ENCODE results near the gene SRGAP3. TPM values are rescaled to one million over a fixed set of nuclear protein-coding genes. Genes with fewer than 3 reads are reported as not detected.

The SRGAP3 gene
- total and polyA plus RNA-seq, 2 experiments from 2014 or later, result 0.89 to 1.7 TPM

GRCh38 chr3:9253327-9253726, 3.9 kb upstream of the SRGAP3 start:
- Histone ChIP-seq H3K27ac (no peak overlapping the region), H3K4me3 (no peak overlapping the region), H3K36me3 (ENCODE audit: low read depth) (no peaks in the 10 kb centered on the region), H4K20me1 (ENCODE audit: insufficient read depth) (no peaks in the 10 kb centered on the region), H3K27me3 (replicated peaks; ENCODE audit: insufficient read depth) (peaks cover 4% of the 10 kb centered on the region; the same call in 1 of the 2 replicates), H3K9me2 (ENCODE audit: insufficient read depth) (no peaks in the 10 kb centered on the region), H3K4me2 (ENCODE audit: unreplicated experiment) (no peak overlapping the region), H3K4me1 (ENCODE audit: insufficient read depth) (peaks cover 16% of the 10 kb centered on the region), H3K9ac (no peak overlapping the region), H2AFZ (no peak overlapping the region), H3K79me2 (ENCODE audit: insufficient read depth) (no peaks in the 10 kb centered on the region), H3F3A (ENCODE audit: insufficient read depth) (no peaks in the 10 kb centered on the region; the same call in 1 of the 2 replicates), H3K9me3 (ENCODE audit: low read depth) (no peaks in the 10 kb centered on the region)
- TF ChIP-seq EZH2 (IDR thresholded peaks at IDR 0.05; ENCODE audit: insufficient read depth, poor library complexity, severe bottlenecking), result no peak
- TF ChIP-seq EZH2phosphoT487 (IDR thresholded peaks at IDR 0.05; ENCODE audit: insufficient read depth, low read depth), result no peak
- in situ Hi-C loops (cut with MboI), result no loop called here
- 57 to 70% methylated on average over 7 of the region's 7 CpGs for WGBS, 2 experiments (ENCODE audit: low coverage in 1 of 2, low lambda C conversion rate in 2 of 2, missing lambda C conversion rate in 2 of 2)
- DNase-seq, result peak; percentile 54

- Histone ChIP-seq H3K36me3 (ENCODE audit: low read depth) (no peaks in the 10 kb centered on the region), H3K4me3 (no peak overlapping the region), H3K4me2 (ENCODE audit: unreplicated experiment) (no peak overlapping the region), H3K9me2 (ENCODE audit: insufficient read depth) (no peaks in the 10 kb centered on the region), H3K27me3 (replicated peaks; ENCODE audit: insufficient read depth) (peaks cover 14% of the 10 kb centered on the region; the same call in 1 of the 2 replicates), H2AFZ (no peak overlapping the region), H3K79me2 (ENCODE audit: insufficient read depth) (no peaks in the 10 kb centered on the region), H3K9ac (no peak overlapping the region), H3K27ac (no peak overlapping the region), H3K4me1 (ENCODE audit: insufficient read depth) (peaks cover 21% of the 10 kb centered on the region), H3K9me3 (ENCODE audit: low read depth) (no peaks in the 10 kb centered on the region), H3F3A (ENCODE audit: insufficient read depth) (no peaks in the 10 kb centered on the region; the same call in 1 of the 2 replicates), H4K20me1 (ENCODE audit: insufficient read depth) (no peaks in the 10 kb centered on the region)
- DNase-seq, result peak; percentile 13
- 61 to 65% methylated on average over 10 of the region's 10 CpGs for WGBS, 2 experiments (ENCODE audit: low coverage in 1 of 2, low lambda C conversion rate in 2 of 2, missing lambda C conversion rate in 2 of 2)
- TF ChIP-seq EZH2 (IDR thresholded peaks at IDR 0.05; ENCODE audit: insufficient read depth, poor library complexity, severe bottlenecking) (no peak), EZH2phosphoT487 (IDR thresholded peaks at IDR 0.05; ENCODE audit: insufficient read depth, low read depth) (no peak)
- in situ Hi-C loops (cut with MboI), result no loop called here
Measured at GRCh38 chr3:9251055-9251786, 1.8 kb upstream of the SRGAP3 start.

DNA sequence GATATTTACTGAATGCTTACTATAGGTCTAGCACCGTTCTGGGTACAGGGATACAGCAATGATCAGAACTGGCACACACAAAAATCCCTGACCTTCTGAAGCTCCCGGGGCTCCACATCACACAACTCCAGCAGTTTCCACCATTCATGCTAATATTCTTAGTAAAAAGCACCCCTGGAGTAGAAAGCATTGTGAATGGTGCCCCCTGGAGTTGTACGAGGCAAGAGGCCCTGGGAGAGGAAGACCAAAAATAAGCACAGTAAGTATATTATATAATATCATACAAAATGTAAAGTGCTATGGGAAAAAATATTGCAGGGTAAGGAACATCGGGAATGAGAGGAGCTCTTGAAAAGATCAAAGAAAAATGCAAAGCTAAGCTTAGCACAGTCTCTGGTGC, 790 bp upstream of the SRGAP3 start:
- no peak overlapping the region for H3K4me3 ChIP-seq
- TF ChIP-seq EZH2phosphoT487 (IDR thresholded peaks at IDR 0.05; ENCODE audit: insufficient read depth, low read depth), result no peak
- TF ChIP-seq EZH2 (IDR thresholded peaks at IDR 0.05; ENCODE audit: insufficient read depth, poor library complexity, severe bottlenecking), result no peak
- no peak overlapping the region for H3K27ac ChIP-seq
- H3K27me3 ChIP-seq (replicated peaks; ENCODE audit: insufficient read depth), result peaks cover 14% of the 10 kb centered on the region; the same call in 1 of the 2 replicates
- peaks cover 21% of the 10 kb centered on the region for H3K4me1 ChIP-seq (ENCODE audit: insufficient read depth)
- DNase-seq, result peak; percentile 5
- H3K9ac ChIP-seq, result no peak overlapping the region
- no peaks in the 10 kb centered on the region for H3K79me2 ChIP-seq (ENCODE audit: insufficient read depth)
- in situ Hi-C loops (cut with MboI), result no loop called here
- no peaks in the 10 kb centered on the region; the same call in 1 of the 2 replicates for H3F3A ChIP-seq (ENCODE audit: insufficient read depth)
- H3K4me2 ChIP-seq (ENCODE audit: unreplicated experiment), result no peak overlapping the region
- WGBS, 2 experiments (ENCODE audit: low coverage in 1 of 2, low lambda C conversion rate in 2 of 2, missing lambda C conversion rate in 2 of 2), result 71 to 72% methylated on average over 4 of the region's 4 CpGs
- H3K9me2 ChIP-seq (ENCODE audit: insufficient read depth), result no peaks in the 10 kb centered on the region
- H3K9me3 ChIP-seq (ENCODE audit: low read depth), result no peaks in the 10 kb centered on the region
- peak overlapping the region; percentile 76; the same call in 1 of the 2 replicates for H2AFZ ChIP-seq
- no peaks in the 10 kb centered on the region for H3K36me3 ChIP-seq (ENCODE audit: low read depth)
- no peaks in the 10 kb centered on the region for H4K20me1 ChIP-seq (ENCODE audit: insufficient read depth)

GRCh38 chr3:9248522-9249271, 749 bp downstream of the SRGAP3 start:
- H4K20me1 ChIP-seq (ENCODE audit: insufficient read depth), result no peaks in the 10 kb centered on the region
- H3K4me3 ChIP-seq, result peak overlapping the region; percentile 74
- peak overlapping the region; percentile 42 for H3K9ac ChIP-seq
- peaks cover 21% of the 10 kb centered on the region for H3K4me1 ChIP-seq (ENCODE audit: insufficient read depth)
- WGBS, 2 experiments (ENCODE audit: low coverage in 1 of 2, low lambda C conversion rate in 2 of 2, missing lambda C conversion rate in 2 of 2), result 8 to 12% methylated on average over 13 of the region's 13 CpGs
- H3K9me2 ChIP-seq (ENCODE audit: insufficient read depth), result no peaks in the 10 kb centered on the region
- in situ Hi-C loops (cut with MboI), result no loop called here
- H3K4me2 ChIP-seq (ENCODE audit: unreplicated experiment), result peak overlapping the region; percentile 92
- peaks cover 14% of the 10 kb centered on the region; the same call in 1 of the 2 replicates for H3K27me3 ChIP-seq (replicated peaks; ENCODE audit: insufficient read depth)
- peak overlapping the region; percentile 76 for H2AFZ ChIP-seq
- no peaks in the 10 kb centered on the region for H3K36me3 ChIP-seq (ENCODE audit: low read depth)
- no peaks in the 10 kb centered on the region for H3K9me3 ChIP-seq (ENCODE audit: low read depth)
- no peak for TF ChIP-seq EZH2phosphoT487 (IDR thresholded peaks at IDR 0.05; ENCODE audit: insufficient read depth, low read depth)
- TF ChIP-seq EZH2 (IDR thresholded peaks at IDR 0.05; ENCODE audit: insufficient read depth, poor library complexity, severe bottlenecking), result peak; percentile 21
- H3F3A ChIP-seq (ENCODE audit: insufficient read depth), result no peaks in the 10 kb centered on the region; the same call in 1 of the 2 replicates
- peak; percentile 36 for DNase-seq
- no peaks in the 10 kb centered on the region for H3K79me2 ChIP-seq (ENCODE audit: insufficient read depth)
- no peak overlapping the region for H3K27ac ChIP-seq
